ENCODE results near the gene EDN1. TPM values are rescaled to one million over a fixed set of nuclear protein-coding genes. Genes with fewer than 3 reads are reported as not detected.

The EDN1 gene
- total RNA-seq = under 1 TPM in 1 of 2 experiments, not detected in 1; 0.10 TPM

GRCh38 chr6:12289933-12290820 is at the start of gene EDN1:
Gene EDN1, plus strand, starts transcription at chr6:12290361. Its CDS starts 269 bp downstream, at chr6:12290630.
- DNase-seq = peak; percentile 47
- ChIA-PET POLR2A (no interaction called here), CTCF (interaction anchor here (0.6 to 3.4 kb wide), 14 partner anchors 10 to 657 kb away, joined by 3 to 23 read pairs (median 3); no protein-coding TSS in a partner anchor)
- Mint-ChIP-seq H3K4me1 (peaks cover 20% of the 10 kb centered on the region), H3K4me3 (peak within 1 kb of the TSS; percentile 75), H3K36me3 (ENCODE audit: low read depth) (no peaks in the 10 kb centered on the region), H3K27me3 (peaks cover 44% of the 10 kb centered on the region), H3K9me3 (no peaks in the 10 kb centered on the region), H3K27ac (no peak within 1 kb of the TSS)

GRCh38 chr6:12241493-12242175 is 48.5 kb upstream of the EDN1 start:
- no peaks in the 10 kb centered on the region for H3K9me3 Mint-ChIP-seq
- peaks cover 6% of the 10 kb centered on the region for H3K4me1 Mint-ChIP-seq
- DNase-seq = no peak
- POLR2A ChIA-PET = no interaction called here
- H3K4me3 Mint-ChIP-seq = no peak overlapping the region
- H3K27me3 Mint-ChIP-seq = peaks cover 2% of the 10 kb centered on the region
- CTCF ChIA-PET = no interaction called here
- no peaks in the 10 kb centered on the region for H3K36me3 Mint-ChIP-seq (ENCODE audit: low read depth)
- no peak overlapping the region for H3K27ac Mint-ChIP-seq

- Mint-ChIP-seq H3K4me3 (no peak overlapping the region), H3K9me3 (no peaks in the 10 kb centered on the region), H3K4me1 (peaks cover 5% of the 10 kb centered on the region), H3K27me3 (peaks cover 4% of the 10 kb centered on the region), H3K27ac (no peak overlapping the region), H3K36me3 (ENCODE audit: low read depth) (no peaks in the 10 kb centered on the region)
- POLR2A ChIA-PET = no interaction called here
- DNase-seq = no peak
- CTCF ChIA-PET = no interaction called here
These were observed 47.0 kb upstream of the EDN1 start for GRCh38 chr6:12243169-12243568.

GRCh38 chr6:12245360-12245759 is 44.8 kb upstream of the EDN1 start:
- Mint-ChIP-seq H3K27me3 (peaks cover 10% of the 10 kb centered on the region), H3K9me3 (no peaks in the 10 kb centered on the region), H3K27ac (no peak overlapping the region), H3K4me3 (no peak overlapping the region), H3K4me1 (no peaks in the 10 kb centered on the region), H3K36me3 (ENCODE audit: low read depth) (no peaks in the 10 kb centered on the region)
- ChIA-PET CTCF (interaction anchor here (0.9 kb wide), 1 partner anchor 12 kb away, joined by 3 read pairs; no protein-coding TSS in a partner anchor), POLR2A (no interaction called here)
- no peak for DNase-seq

- Mint-ChIP-seq H3K27ac (no peak overlapping the region), H3K27me3 (peaks cover 10% of the 10 kb centered on the region), H3K9me3 (no peaks in the 10 kb centered on the region), H3K4me3 (no peak overlapping the region), H3K4me1 (no peaks in the 10 kb centered on the region), H3K36me3 (ENCODE audit: low read depth) (no peaks in the 10 kb centered on the region)
- ChIA-PET POLR2A (no interaction called here), CTCF (interaction anchor here (0.9 kb wide), 1 partner anchor 13 kb away, joined by 3 read pairs; no protein-coding TSS in a partner anchor)
- DNase-seq = no peak
These were observed 44.1 kb upstream of the EDN1 start for GRCh38 chr6:12245763-12246718.

- H3K4me1 Mint-ChIP-seq = no peaks in the 10 kb centered on the region
- DNase-seq = no peak
- ChIA-PET CTCF (no interaction called here), POLR2A (no interaction called here)
- no peak overlapping the region for H3K4me3 Mint-ChIP-seq
- no peaks in the 10 kb centered on the region for H3K9me3 Mint-ChIP-seq
- no peaks in the 10 kb centered on the region for H3K36me3 Mint-ChIP-seq (ENCODE audit: low read depth)
- H3K27ac Mint-ChIP-seq = no peak overlapping the region
- peaks cover 15% of the 10 kb centered on the region for H3K27me3 Mint-ChIP-seq
These were observed 43.3 kb upstream of the EDN1 start for GRCh38 chr6:12246900-12247299.

- Mint-ChIP-seq H3K27me3 (peaks cover 35% of the 10 kb centered on the region), H3K36me3 (ENCODE audit: low read depth) (no peaks in the 10 kb centered on the region), H3K9me3 (no peaks in the 10 kb centered on the region), H3K4me3 (no peak overlapping the region), H3K4me1 (no peaks in the 10 kb centered on the region), H3K27ac (no peak overlapping the region)
- no peak for DNase-seq
- ChIA-PET CTCF (no interaction called here), POLR2A (no interaction called here)
These were observed 40.4 kb upstream of the EDN1 start for GRCh38 chr6:12249541-12250382.

GRCh38 chr6:12250383-12250770 is 39.8 kb upstream of the EDN1 start:
- no peak overlapping the region for H3K27ac Mint-ChIP-seq
- no peaks in the 10 kb centered on the region for H3K4me1 Mint-ChIP-seq
- POLR2A ChIA-PET = no interaction called here
- CTCF ChIA-PET = no interaction called here
- H3K4me3 Mint-ChIP-seq = no peak overlapping the region
- H3K36me3 Mint-ChIP-seq (ENCODE audit: low read depth) = no peaks in the 10 kb centered on the region
- no peak for DNase-seq
- H3K9me3 Mint-ChIP-seq = no peaks in the 10 kb centered on the region
- peaks cover 34% of the 10 kb centered on the region for H3K27me3 Mint-ChIP-seq

GRCh38 chr6:12254210-12254609 is 36.0 kb upstream of the EDN1 start:
- no peaks in the 10 kb centered on the region for H3K36me3 Mint-ChIP-seq (ENCODE audit: low read depth)
- no peak overlapping the region for H3K4me3 Mint-ChIP-seq
- H3K27me3 Mint-ChIP-seq = peaks cover 34% of the 10 kb centered on the region
- H3K4me1 Mint-ChIP-seq = no peaks in the 10 kb centered on the region
- no peak overlapping the region for H3K27ac Mint-ChIP-seq
- ChIA-PET POLR2A (no interaction called here), CTCF (no interaction called here)
- H3K9me3 Mint-ChIP-seq = no peaks in the 10 kb centered on the region
- no peak for DNase-seq

GRCh38 chr6:12258191-12258590 is 32.0 kb upstream of the EDN1 start:
- Mint-ChIP-seq H3K9me3 (no peaks in the 10 kb centered on the region), H3K4me3 (no peak overlapping the region), H3K27ac (no peak overlapping the region), H3K36me3 (ENCODE audit: low read depth) (no peaks in the 10 kb centered on the region), H3K4me1 (no peaks in the 10 kb centered on the region), H3K27me3 (peaks cover 15% of the 10 kb centered on the region)
- POLR2A ChIA-PET = no interaction called here
- no peak for DNase-seq
- CTCF ChIA-PET = no interaction called here

- Mint-ChIP-seq H3K9me3 (no peaks in the 10 kb centered on the region), H3K36me3 (ENCODE audit: low read depth) (no peaks in the 10 kb centered on the region), H3K27ac (no peak overlapping the region), H3K4me3 (no peak overlapping the region), H3K4me1 (no peaks in the 10 kb centered on the region), H3K27me3 (peaks cover 16% of the 10 kb centered on the region)
- DNase-seq = no peak
- ChIA-PET CTCF (no interaction called here), POLR2A (no interaction called here)
These were observed 31.5 kb upstream of the EDN1 start for GRCh38 chr6:12258591-12259075.
